Hippocampal formation (tissue), 2 donors: ENCODE results near the gene SINHCAF.
"Not testable (repeated sequence)": the region's sequence is repeated elsewhere in the genome, so short reads cannot be mapped to it uniquely, and the experiment has no call there.

Experiments
- DNase-seq, 2 donors: peaks; one replicate each; lab custom pipeline; 2025; lab: John Stamatoyannopoulos, UW

SINHCAF gene

DNA sequence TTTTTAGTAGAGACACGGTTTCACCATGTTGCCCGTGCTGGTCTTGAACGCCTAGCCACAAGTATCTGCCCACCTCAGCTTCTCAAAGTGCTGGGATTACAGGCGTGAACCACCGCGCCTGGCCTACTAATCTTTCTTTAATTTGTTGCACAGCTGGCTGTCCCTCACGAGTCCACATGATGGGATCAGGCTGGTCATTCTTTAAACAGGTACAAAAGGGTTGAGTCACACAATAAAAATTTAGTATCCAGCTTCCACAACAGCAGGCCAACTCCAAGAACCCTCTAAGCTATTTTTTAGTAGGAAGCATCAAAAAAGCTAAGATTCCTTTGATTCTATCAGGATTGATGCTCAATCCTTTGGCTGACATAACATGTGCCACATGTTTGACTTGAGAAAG, 17.8 kb downstream of the SINHCAF start:
- no peak for DNase-seq

DNA sequence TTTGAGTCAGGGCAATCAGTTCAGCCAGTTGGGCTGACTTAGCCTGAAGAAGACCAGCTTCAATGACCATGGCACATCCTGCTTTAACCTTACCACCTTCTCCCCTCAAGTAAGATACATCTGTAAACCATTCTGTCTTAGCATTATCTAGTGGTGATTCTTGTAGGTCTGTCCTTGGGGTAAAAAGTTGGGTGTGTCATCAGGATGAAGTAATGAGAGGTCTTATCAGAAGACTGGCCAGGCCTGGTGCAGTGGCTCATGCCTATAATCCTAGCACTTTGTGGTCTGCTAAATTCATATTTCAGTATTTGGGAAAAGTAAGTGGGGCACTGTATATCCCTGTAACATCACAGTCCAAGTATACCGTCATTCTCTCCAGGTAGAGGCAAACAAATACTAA, 19.1 kb downstream of the SINHCAF start:
- no peak for DNase-seq

DNA sequence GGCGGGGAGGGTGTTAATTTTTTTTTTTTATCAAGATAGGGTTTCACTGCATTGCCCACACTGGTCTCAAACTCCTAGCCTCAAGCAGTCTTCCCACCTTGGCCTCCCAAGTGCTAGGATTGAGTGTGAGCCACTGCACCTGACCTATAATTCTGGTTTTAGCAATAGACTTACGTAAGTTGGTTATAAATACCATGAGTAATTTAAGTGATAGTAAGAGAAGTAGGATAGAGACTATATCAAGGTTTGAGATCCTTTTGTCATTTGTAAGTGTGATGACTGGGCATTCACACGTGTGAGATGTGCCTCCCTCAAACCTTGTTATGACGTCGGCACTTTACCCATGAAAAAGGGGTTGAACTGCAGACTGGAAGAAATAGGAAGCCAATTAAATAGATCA, 22.5 kb downstream of the SINHCAF start:
- DNase-seq = no peak

DNA sequence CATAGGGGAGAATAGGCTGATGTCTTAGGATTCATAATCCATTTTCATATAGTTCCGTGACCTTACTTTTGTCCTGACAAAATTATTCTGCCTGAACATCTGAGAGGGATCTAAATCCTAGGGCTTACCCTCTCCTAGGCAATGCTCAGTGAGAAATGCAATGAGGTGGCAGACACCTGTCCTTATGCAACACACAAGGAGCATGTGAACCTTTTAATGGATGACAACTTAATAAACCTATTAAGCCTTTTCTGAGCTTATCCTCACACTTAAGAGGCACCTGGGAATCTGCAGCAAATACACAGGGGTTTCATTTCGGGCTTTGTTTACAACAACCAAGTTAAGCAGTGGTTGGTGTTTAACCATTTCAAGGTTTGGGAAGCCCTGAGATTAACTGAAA, 24.6 kb downstream of the SINHCAF start:
- DNase-seq = no peak

- no peak for DNase-seq
These were observed 25.2 kb downstream of the SINHCAF start for GRCh38 chr12:31300783-31301182.

- DNase-seq = no peak
These were observed 25.6 kb downstream of the SINHCAF start for GRCh38 chr12:31300341-31300740.

DNA sequence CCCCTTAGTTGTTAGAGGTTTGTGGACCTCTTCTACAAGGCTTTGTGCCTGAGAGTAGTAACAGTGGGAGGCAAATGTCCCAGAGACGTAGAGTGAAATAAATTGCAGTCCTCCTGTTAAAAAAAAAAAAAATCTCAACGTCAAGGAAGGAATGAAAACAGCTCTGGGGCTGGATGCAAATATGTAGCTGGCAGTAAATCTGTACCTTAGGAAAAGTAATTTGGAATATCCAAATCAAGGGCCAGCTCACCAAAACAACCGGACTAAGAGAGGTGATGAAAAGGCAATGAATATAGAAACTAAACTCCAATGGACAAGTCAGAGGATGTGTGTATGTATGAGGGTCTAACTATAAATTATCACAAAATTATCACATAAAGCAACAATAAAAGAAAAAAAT, 27.0 kb downstream of the SINHCAF start:
- DNase-seq = no peak

DNA sequence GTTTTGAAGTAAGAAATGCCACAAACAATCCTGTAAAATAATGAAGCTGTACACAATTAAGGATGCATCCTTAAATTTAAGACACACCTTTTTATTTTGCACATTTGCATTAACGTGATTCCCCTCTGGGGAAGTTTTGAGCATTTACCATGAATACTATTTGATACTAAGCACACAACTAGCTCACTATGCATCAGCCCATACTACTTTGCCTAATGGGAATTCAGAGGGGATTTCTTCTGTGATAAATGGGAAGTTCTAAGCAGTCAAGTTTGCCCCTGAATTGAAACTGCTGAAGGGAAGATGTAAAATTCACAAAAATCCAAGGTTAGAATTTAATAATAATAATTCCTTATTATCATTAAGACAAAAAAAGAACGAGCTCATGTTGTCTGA, 27.4 kb downstream of the SINHCAF start:
- DNase-seq = no peak

DNA sequence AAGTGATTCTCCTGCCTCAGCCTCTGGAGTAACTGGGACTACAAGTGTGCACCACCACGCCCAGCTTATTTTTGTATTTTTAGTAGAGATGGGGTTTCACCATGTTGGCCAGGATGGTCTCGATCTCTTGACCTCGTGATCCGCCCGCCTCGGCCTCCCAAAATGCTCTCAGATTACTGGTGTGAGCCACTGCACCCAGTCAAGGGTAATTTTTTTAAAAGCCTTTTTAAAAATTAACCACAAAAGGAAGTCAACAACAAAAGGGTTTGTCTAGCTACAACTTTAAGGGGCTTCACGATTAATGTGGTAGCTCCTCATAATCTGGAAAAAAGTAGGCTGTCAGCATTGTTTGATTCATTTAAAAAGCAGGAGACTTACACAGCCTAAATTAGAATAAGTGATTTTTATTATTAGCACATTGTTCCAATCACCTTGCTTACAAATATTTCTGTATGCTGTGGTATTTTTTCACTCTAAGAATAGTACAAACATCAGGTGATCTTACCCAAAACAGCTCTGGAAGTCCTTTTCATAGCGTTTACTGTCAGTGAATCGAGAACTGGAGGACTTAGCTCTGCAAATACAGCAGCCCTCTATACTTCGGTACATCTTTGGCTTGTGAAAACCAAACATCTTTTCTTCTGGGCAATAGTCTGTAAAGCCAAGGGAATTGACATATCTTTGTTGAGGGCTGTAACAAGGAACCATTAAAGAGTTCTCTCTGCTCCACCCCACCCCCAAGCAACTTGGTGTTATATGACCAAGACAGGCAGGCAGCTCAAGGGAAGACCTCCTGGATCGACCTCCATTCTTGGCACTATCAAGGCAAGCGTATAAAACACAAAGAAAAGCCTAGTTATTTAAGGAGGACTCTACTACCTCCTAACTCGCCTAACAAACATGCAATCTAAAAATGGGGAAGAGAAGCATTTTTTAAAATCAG, 28.1 kb downstream of the SINHCAF start:
- DNase-seq = no peak

DNA sequence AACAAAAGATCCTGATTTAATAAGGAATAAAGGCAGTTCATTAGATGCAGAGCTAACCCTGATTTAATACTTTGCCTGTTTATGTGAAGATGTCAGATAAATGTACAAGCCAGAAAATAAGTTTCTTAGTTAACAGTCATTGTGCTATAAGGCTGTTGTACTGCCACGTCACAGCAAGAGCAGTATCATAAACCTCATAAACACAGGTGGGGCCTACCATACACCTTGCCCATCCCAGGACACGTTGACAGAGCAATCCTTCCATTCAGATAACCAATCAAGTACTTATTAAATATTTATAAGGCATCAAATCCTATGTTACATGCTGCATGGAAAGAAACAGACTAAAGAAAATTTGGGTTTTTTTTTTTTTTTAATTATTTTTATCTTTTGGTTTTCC, 36.5 kb downstream of the SINHCAF start:
- no peak for DNase-seq

DNA sequence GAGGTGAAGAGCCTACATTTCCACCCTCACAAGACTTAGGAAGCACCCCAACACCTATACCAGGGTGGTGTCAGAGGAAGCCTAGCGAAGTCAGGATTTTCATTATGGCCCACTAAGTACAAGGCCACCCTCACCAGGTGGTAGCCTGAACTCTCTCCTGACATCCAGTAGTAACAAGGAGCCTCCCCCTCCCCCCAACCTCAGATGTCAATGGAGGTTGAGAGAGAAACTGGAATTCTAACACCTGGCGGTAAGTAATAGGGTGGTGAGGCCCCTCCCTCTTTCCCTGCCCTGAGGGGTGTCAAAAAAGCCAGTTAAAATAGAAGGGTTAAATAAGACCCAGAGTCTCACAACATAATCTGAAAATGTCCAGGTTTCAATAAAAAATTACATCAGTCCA, 37.6 kb downstream of the SINHCAF start:
- no peak for DNase-seq

DNA sequence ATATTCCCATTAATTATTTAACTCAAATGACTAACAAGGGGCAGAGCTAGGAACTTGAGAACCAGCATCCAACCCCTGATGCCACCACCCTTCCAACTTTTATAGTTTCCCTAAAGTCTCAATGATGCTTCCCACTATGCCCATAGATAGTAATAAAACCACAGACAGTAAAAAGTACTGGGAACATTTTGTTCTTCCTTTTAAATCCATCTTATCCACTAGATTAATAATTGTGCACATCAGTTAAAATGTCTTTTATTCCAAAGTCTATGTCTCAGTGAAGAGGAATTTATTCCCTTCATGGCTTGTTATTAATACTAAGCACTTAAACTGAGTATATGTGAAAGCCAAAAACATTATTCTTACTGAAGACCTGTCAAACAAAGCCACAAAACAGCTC, 45.8 kb downstream of the SINHCAF start:
- DNase-seq = no peak

GRCh38 chr12:31279390-31279924, 46.5 kb downstream of the SINHCAF start:
- no peak for DNase-seq

- no peak for DNase-seq
These were observed 47.1 kb downstream of the SINHCAF start for GRCh38 chr12:31278832-31279231.

- no peak for DNase-seq
These were observed 47.5 kb downstream of the SINHCAF start for GRCh38 chr12:31278424-31278823.

DNA sequence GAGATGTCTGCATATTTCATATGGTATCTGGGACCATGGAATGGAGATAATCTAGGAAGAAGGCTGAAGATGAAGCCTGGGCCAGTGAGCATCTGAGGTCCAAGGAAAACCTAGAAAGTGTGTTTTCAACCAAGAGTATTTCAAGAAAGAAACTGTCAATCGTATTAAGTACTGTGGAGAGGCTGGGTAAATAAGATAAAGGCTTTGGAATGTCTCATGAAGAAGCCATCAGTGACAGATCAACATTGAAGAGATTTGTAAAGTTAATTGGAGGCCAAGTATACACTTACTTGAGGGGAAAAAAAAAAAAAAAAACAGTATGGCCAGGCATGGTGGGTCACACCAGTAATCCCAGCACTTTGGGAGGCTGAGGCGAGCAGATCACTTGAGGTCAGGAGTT, 48.9 kb downstream of the SINHCAF start:
- DNase-seq = no peak

- DNase-seq = no peak
These were observed 50.5 kb downstream of the SINHCAF start for GRCh38 chr12:31275491-31275890.

GRCh38 chr12:31274520-31275300, 51.2 kb downstream of the SINHCAF start:
- no peak for DNase-seq

- DNase-seq = not testable (repeated sequence)
These were observed 52.2 kb downstream of the SINHCAF start for GRCh38 chr12:31273794-31274193.

GRCh38 chr12:31272607-31273225, 53.2 kb downstream of the SINHCAF start:
- no peak for DNase-seq

- no peak for DNase-seq
These were observed 58.0 kb downstream of the SINHCAF start for GRCh38 chr12:31267966-31268365.

DNA sequence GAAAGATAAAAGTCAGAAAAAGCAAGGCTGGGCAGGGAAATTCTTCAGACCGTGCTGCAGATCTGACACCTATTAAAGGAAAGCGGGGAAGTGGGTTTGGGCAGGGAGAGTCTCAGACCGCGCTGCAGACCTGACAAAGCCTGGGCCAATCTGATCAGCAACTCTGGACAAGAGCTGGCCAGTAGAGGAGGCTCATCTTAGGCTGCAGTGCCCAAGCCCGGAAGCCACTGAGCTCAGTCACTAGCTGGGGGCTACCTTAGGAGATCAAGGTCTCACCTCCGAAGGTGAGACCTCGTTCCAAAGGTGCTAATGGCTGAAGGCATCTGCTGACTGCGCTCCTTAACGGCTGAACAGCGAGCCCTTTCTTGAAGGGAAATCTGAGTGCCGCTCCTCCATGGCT, 60.2 kb downstream of the SINHCAF start:
- no peak for DNase-seq
